Measurements from ENCODE around the gene LARP4B.

- no peak for TF ChIP-seq CTCF (IDR thresholded peaks at IDR 0.05)
- no peak for TF ChIP-seq EP300 (IDR thresholded peaks at IDR 0.05)
- no peak for TF ChIP-seq POLR2A (IDR thresholded peaks at IDR 0.05)
Observed at GRCh38 chr10:964988-965417, 33.5 kb upstream of the LARP4B start.

Data from stomach (tissue), 4 donors.